ENCODE data around the gene STK35. TPM values are rescaled to one million over a fixed set of nuclear protein-coding genes. Genes with fewer than 3 reads are reported as not detected.

STK35 gene
- total RNA-seq, 1 donor from 2014 or later: 13.0 TPM

DNA sequence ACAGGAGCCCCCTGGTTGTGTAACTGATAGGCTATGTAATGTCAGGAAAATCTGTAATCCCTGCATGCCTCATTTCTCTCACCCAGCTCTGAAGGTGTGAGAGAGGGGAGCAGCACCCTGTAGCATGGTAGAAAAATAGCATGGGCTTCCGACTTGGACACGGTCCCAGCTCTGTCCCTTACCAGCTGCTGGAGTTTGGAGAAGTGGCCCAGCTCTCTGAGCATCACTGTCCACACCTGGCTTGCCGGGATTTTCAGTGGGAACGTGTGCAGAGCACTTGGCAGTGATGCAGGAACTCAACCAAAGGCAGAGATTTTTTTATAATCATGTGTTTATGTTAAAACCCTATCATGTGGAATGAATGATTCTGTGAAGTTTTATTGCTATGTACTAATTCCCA lies 34.6 kb downstream of the STK35 start:
- DNase-seq: no peak
- Histone ChIP-seq H3K4me1 (peaks cover 40% of the 10 kb centered on the region), H3K27me3 (no peaks in the 10 kb centered on the region), H3K36me3 (no peaks in the 10 kb centered on the region), H3K4me3 (no peak overlapping the region), H3K27ac (no peak overlapping the region), H3K9me3 (no peaks in the 10 kb centered on the region)
- intact Hi-C loops (cut with DNase I): no loop called here
- ATAC-seq: no peak
- TF ChIP-seq, protein P1, sequence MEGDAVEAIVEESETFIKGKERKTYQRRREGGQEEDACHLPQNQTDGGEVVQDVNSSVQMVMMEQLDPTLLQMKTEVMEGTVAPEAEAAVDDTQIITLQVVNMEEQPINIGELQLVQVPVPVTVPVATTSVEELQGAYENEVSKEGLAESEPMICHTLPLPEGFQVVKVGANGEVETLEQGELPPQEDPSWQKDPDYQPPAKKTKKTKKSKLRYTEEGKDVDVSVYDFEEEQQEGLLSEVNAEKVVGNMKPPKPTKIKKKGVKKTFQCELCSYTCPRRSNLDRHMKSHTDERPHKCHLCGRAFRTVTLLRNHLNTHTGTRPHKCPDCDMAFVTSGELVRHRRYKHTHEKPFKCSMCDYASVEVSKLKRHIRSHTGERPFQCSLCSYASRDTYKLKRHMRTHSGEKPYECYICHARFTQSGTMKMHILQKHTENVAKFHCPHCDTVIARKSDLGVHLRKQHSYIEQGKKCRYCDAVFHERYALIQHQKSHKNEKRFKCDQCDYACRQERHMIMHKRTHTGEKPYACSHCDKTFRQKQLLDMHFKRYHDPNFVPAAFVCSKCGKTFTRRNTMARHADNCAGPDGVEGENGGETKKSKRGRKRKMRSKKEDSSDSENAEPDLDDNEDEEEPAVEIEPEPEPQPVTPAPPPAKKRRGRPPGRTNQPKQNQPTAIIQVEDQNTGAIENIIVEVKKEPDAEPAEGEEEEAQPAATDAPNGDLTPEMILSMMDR (IDR thresholded peaks at IDR 0.05): no peak

DNA sequence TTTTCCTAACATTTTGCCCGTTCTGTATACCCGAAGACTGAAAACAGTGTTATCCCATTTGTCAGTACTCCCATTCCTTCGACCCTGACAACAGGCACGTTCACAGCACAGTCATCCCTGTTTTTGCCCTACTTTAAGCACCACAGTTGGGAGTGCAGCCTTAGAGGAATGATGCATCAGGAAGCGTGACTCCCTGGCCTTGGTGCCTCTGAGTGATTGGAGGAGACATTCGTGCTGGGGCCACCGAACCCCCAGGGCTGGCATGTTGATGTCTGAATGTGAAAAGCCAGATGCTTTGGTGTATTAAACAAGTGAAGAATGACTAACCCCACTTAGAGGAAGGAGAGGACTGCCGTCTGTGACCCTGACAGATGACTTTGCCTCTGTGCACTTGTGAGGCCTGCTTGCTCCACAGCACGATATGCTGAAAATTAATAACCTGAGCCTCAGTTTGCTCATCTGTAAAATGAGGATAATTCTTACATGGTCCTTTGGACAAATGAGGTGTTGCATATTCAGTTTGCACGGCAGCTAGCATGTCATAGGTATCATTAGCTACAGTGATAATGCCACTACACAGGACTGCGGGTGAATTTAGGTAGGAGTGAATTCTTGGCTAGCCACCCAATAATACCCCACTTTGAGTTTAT lies 36.0 kb downstream of the STK35 start:
- Histone ChIP-seq H3K9me3 (no peaks in the 10 kb centered on the region), H3K4me3 (no peak overlapping the region), H3K27ac (no peak overlapping the region), H3K27me3 (no peaks in the 10 kb centered on the region), H3K4me1 (peaks cover 29% of the 10 kb centered on the region), H3K36me3 (no peaks in the 10 kb centered on the region)
- DNase-seq: no peak
- intact Hi-C loops (cut with DNase I): no loop called here
- TF ChIP-seq, protein P1 (IDR thresholded peaks at IDR 0.05): no peak
- no peak for ATAC-seq

DNA sequence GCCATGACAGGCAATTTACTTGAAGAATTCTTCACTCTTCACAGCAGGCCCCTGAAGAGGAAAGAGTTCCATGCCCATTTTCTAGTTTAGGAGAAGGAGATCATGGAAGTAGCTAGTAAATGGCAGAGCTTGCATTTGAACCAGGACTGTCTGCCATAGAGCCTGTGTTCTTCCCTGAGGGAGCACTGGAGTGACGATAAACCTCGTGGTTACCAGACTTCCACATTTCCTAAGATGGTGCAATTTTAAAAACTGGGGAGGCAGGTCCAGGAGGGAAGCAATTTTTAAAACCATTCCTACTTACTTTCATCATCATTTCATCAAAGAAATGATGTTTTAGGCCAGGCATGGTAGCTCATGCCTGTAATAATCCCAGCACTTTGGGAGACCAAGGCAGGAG lies 36.8 kb downstream of the STK35 start:
- Histone ChIP-seq H3K36me3 (no peaks in the 10 kb centered on the region), H3K4me1 (peaks cover 23% of the 10 kb centered on the region), H3K4me3 (no peak overlapping the region), H3K9me3 (no peaks in the 10 kb centered on the region), H3K27me3 (no peaks in the 10 kb centered on the region), H3K27ac (no peak overlapping the region)
- TF ChIP-seq, protein P1 (IDR thresholded peaks at IDR 0.05): no peak
- intact Hi-C loops (cut with DNase I): no loop called here
- DNase-seq (no peak), ATAC-seq (no peak)

DNA sequence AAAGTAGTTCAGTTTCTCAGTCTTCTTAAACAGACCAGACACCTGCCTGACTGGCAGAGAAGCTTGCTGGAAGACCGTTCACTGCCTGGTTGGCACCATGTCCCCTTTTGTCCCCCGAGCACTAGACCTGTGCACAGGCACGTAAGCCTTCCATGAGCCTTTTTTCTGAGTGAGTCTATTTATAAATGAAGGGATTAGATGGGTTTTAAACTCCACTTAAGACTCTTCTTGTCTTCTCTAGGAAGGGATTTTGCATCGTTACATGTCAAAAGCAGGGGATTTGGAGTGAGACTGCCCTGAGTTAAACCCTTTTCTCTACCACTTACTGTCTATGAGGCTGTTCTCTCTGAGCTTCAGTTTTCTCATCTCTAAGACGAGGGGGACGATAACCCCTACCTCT lies 37.6 kb downstream of the STK35 start:
- DNase-seq: no peak

DNA sequence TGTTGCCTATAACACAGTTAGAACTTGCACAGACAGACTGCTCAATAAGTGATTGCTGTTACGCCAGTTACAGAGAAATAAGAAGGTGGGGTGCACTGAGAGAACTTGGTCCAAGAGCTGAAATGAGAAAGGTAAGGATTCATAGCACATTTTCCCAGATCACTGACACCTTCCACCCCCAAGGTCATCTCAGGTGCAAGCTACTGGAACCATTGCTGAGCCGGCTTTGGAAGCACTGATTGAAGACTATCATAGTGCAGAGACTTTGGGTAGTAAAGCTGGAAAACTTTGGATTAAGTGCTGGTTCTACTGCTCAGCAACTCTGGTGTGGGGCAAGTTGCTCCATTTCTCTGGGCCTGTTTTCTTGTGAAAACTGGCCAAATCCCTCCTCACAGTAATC lies 38.1 kb downstream of the STK35 start:
- Histone ChIP-seq H3K27me3 (no peaks in the 10 kb centered on the region), H3K27ac (no peak overlapping the region), H3K9me3 (no peaks in the 10 kb centered on the region), H3K4me1 (peaks cover 14% of the 10 kb centered on the region), H3K4me3 (no peak overlapping the region), H3K36me3 (peaks cover 10% of the 10 kb centered on the region)
- ATAC-seq: no peak
- DNase-seq: no peak
- intact Hi-C loops (cut with DNase I): no loop called here
- TF ChIP-seq, protein P1 (IDR thresholded peaks at IDR 0.05): no peak

More for the DNA sequence above, 37.6 kb downstream of the STK35 start:
- intact Hi-C loops (cut with DNase I): no loop called here
- TF ChIP-seq, protein P1 (IDR thresholded peaks at IDR 0.05): no peak
- no peak for ATAC-seq
- H3K4me1 ChIP-seq: peaks cover 16% of the 10 kb centered on the region
- no peaks in the 10 kb centered on the region for H3K27me3 ChIP-seq
- H3K9me3 ChIP-seq: no peaks in the 10 kb centered on the region
- no peak overlapping the region for H3K4me3 ChIP-seq
- peaks cover 5% of the 10 kb centered on the region for H3K36me3 ChIP-seq
- H3K27ac ChIP-seq: no peak overlapping the region

DNA sequence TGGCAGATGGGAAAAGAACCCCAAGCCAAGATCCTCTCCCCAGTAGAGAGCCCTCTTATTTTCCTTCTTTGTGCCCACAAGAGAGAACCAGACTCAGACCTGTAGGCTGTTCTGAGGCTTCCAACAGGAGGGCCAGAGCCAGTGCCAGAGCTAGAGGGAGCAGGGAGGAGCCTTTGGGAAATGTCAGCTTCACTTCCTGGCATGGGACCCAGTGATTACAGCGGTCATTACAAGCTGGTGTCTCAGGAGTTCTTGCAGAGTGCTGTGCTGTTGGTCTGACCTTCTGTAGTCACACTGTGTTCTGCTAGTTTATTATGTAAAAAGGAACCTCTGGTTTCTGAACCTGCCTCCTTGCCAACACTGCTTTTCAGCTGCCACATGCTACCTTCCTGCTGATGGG lies 38.9 kb downstream of the STK35 start:
- DNase-seq (no peak), ATAC-seq (peak; percentile 64)
- Histone ChIP-seq H3K27ac (no peak overlapping the region), H3K27me3 (no peaks in the 10 kb centered on the region), H3K9me3 (no peaks in the 10 kb centered on the region), H3K36me3 (peaks cover 15% of the 10 kb centered on the region), H3K4me3 (no peak overlapping the region), H3K4me1 (peaks cover 9% of the 10 kb centered on the region)
- intact Hi-C loops (cut with DNase I): no loop called here
- TF ChIP-seq, protein P1 (IDR thresholded peaks at IDR 0.05): no peak
